ENCODE data around the gene IGSF8. TPM values are rescaled to one million over a fixed set of nuclear protein-coding genes. Genes with fewer than 3 reads are reported as not detected.

IGSF8 gene
- total RNA-seq, 6 experiments from 2014 or later, result 9.6 to 12.9 (median 11.2) TPM

- TF ChIP-seq CTCF (IDR thresholded peaks at IDR 0.05), result no peak
- peaks cover 16% of the 10 kb centered on the region for H3K27me3 Mint-ChIP-seq (ENCODE audit: insufficient read depth)
- peaks cover 39% of the 10 kb centered on the region for H3K4me1 Mint-ChIP-seq (ENCODE audit: low read depth)
- H3K27ac Mint-ChIP-seq, result no peak overlapping the region
- H3K4me3 Mint-ChIP-seq, result no peak overlapping the region
- no peaks in the 10 kb centered on the region for H3K9me3 Mint-ChIP-seq
- H3K36me3 Mint-ChIP-seq (ENCODE audit: low read depth), result no peaks in the 10 kb centered on the region
- DNase-seq, result no peak
Measured at GRCh38 chr1:160120797-160121196, 22.4 kb upstream of the IGSF8 start.

- Mint-ChIP-seq H3K27ac (no peak overlapping the region), H3K4me1 (ENCODE audit: low read depth) (peaks cover 20% of the 10 kb centered on the region), H3K4me3 (no peak overlapping the region), H3K9me3 (no peaks in the 10 kb centered on the region), H3K36me3 (ENCODE audit: low read depth) (no peaks in the 10 kb centered on the region), H3K27me3 (ENCODE audit: insufficient read depth) (peaks cover 30% of the 10 kb centered on the region)
- TF ChIP-seq CTCF (IDR thresholded peaks at IDR 0.05), result no peak
- no peak for DNase-seq
Measured at GRCh38 chr1:160118928-160119327, 20.5 kb upstream of the IGSF8 start.

- Mint-ChIP-seq H3K4me3 (no peak overlapping the region), H3K27ac (no peak overlapping the region), H3K4me1 (ENCODE audit: low read depth) (peaks cover 16% of the 10 kb centered on the region), H3K27me3 (ENCODE audit: insufficient read depth) (peaks cover 34% of the 10 kb centered on the region), H3K9me3 (no peaks in the 10 kb centered on the region), H3K36me3 (ENCODE audit: low read depth) (no peaks in the 10 kb centered on the region)
- no peak for DNase-seq
- TF ChIP-seq CTCF (IDR thresholded peaks at IDR 0.05), result no peak
Measured at GRCh38 chr1:160117709-160118183, 19.3 kb upstream of the IGSF8 start.

- Mint-ChIP-seq H3K27ac (no peak overlapping the region), H3K4me3 (no peak overlapping the region), H3K27me3 (ENCODE audit: insufficient read depth) (peaks cover 39% of the 10 kb centered on the region), H3K36me3 (ENCODE audit: low read depth) (no peaks in the 10 kb centered on the region), H3K4me1 (ENCODE audit: low read depth) (peaks cover 16% of the 10 kb centered on the region), H3K9me3 (no peaks in the 10 kb centered on the region)
- no peak for TF ChIP-seq CTCF (IDR thresholded peaks at IDR 0.05)
- DNase-seq, result no peak
Measured at GRCh38 chr1:160117300-160117699, 18.9 kb upstream of the IGSF8 start.

GRCh38 chr1:160116283-160117147 is 18.1 kb upstream of the IGSF8 start:
- peak; percentile 57 for DNase-seq
- Mint-ChIP-seq H3K27ac (no peak overlapping the region), H3K36me3 (ENCODE audit: low read depth) (no peaks in the 10 kb centered on the region), H3K27me3 (ENCODE audit: insufficient read depth) (peaks cover 44% of the 10 kb centered on the region), H3K4me3 (no peak overlapping the region), H3K9me3 (no peaks in the 10 kb centered on the region), H3K4me1 (ENCODE audit: low read depth) (peaks cover 16% of the 10 kb centered on the region)
- no peak for TF ChIP-seq CTCF (IDR thresholded peaks at IDR 0.05)
